Pons (tissue), 1 donor: ENCODE data around the gene CFAP57.

Experiments used
- DNase-seq: peaks from one replicate; pipeline ENCODE4 v3.0.0-alpha.2; 2016; ENCODE audit warnings: low spot score

Gene CFAP57

DNA sequence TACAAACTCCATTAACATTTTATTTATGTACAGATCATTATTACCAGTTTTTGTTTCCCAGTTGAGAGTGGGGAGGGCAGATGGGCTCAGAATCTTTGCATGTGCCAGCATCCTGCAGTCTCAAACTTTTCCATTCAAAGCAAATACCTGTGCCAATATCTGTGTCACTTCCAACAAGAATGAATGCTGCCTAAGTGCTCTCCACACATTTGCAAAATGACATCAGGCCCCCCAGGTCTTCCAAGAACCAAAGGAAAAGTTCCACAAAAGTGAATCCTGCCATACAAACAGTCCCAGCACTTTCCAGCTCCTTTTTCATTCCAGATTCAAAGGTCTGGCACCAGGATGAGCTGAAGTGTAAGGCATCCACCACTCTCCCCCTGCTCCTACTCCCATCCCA, 127.0 kb downstream of the CFAP57 start:
- DNase-seq = no peak

- DNase-seq = no peak
These were observed 128.4 kb downstream of the CFAP57 start, which contains the start of gene TIE1 for GRCh38 chr1:43300378-43301094. TSS of gene TIE1 (plus strand) at chr1:43300982. CDS start at chr1:43301072, 90 bp downstream.

DNA sequence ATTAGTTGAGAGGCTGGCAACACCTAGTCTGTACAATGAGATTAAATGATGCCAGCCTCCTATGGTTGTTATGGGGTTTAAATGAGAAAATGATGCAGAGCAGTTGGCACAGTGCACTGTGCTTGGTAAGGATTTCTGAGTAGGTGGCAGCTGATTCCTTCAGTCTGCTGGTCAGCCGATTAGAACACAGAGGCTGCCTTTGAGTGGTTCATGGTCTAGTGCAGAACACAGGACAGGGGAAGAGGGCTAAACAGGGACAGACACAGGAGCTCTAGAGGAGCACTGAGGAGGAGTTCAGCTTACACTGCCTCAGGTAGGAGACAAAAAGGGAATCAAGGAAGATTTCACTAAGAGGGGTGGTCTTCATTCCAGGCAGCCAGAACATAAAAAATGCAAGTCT, 130.1 kb downstream of the CFAP57 start:
- DNase-seq = peak; percentile 70

GRCh38 chr1:43302721-43303470, 130.8 kb downstream of the CFAP57 start:
- DNase-seq = no peak

- DNase-seq = no peak
These were observed 131.6 kb downstream of the CFAP57 start for GRCh38 chr1:43303471-43304313.
